Muscle of leg (tissue), 11 donors: Measurements from ENCODE around the gene RCN1. TPM values are rescaled to one million over a fixed set of nuclear protein-coding genes. Genes with fewer than 3 reads are reported as not detected.
"Not testable (repeated sequence)": the region's sequence is repeated elsewhere in the genome, so short reads cannot be mapped to it uniquely, and the experiment has no call there.

ENCODE experiments used
- DNase-seq: peaks from one replicate; pipeline ENCODE4 v3.0.0; 2013
- H3K27ac ChIP-seq: one replicate; pipeline ENCODE4 v1.5.1; 2013; ENCODE audit warnings: mild to moderate bottlenecking, low read length, control low read depth
- H3K27me3 ChIP-seq: one replicate; pipeline ENCODE4 v1.6.1; 2013; ENCODE audit warnings: low read length; ENCODE audit not compliant: control insufficient read depth, insufficient read depth
- H3K36me3 ChIP-seq: one replicate; pipeline ENCODE4 v1.6.1; 2013; ENCODE audit warnings: low read length; ENCODE audit not compliant: control insufficient read depth, insufficient read depth
- H3K4me1 ChIP-seq: one replicate; pipeline ENCODE4 v1.6.1; 2013; ENCODE audit warnings: low read length; ENCODE audit not compliant: control insufficient read depth, insufficient read depth
- H3K4me3 ChIP-seq: one replicate; pipeline ENCODE4 v1.5.1; 2013; ENCODE audit warnings: low read length, control low read depth
- H3K9me3 ChIP-seq: replicated peaks from 2 replicates; pipeline ENCODE4 v1.6.1; 2013; ENCODE audit warnings: low read depth, low read length; ENCODE audit not compliant: control insufficient read depth
- WGBS: methylation state at CpG from one replicate; pipeline ENCODE4 v1.1.5; 2013; ENCODE audit warnings: missing lambda C conversion rate; ENCODE audit not compliant: insufficient coverage; 5-methylcytosine and 5-hydroxymethylcytosine counted together
- polyA plus RNA-seq, 8 donors: library from polyadenylated mRNA; unstranded; fragments of 120-200 nt; gene quantifications; one replicate each; pipeline versions ENCODE4 v1.2.1 to v1.2.3, GENCODE V29; 2013; ENCODE audit warnings: inconsistent platforms in 1 of 8, low replicate concordance in 1 of 8; ENCODE audit not compliant: insufficient read length in 8 of 8, insufficient read depth in 1 of 8
- total RNA-seq: library from RNA; stranded (reverse); fragments of 120-200 nt; gene quantifications from one replicate; pipeline ENCODE4 v1.2.4, GENCODE V29; 2013

RCN1 gene
- total and polyA plus RNA-seq, 9 donors: 104 to 202 (median 145) TPM

- peaks cover 19% of the 10 kb centered on the region for H3K36me3 ChIP-seq
- H3K9me3 ChIP-seq: no peaks in the 10 kb centered on the region
- H3K27ac ChIP-seq: no peak overlapping the region
- no peak for DNase-seq
- H3K27me3 ChIP-seq: no peaks in the 10 kb centered on the region
- no peaks in the 10 kb centered on the region for H3K4me1 ChIP-seq
- no peak overlapping the region for H3K4me3 ChIP-seq
These were observed 17.7 kb downstream of the RCN1 start for GRCh38 chr11:32108576-32108975.

GRCh38 chr11:32109138-32109537 lies 18.3 kb downstream of the RCN1 start:
- no peaks in the 10 kb centered on the region for H3K4me1 ChIP-seq
- no peak overlapping the region for H3K27ac ChIP-seq
- H3K27me3 ChIP-seq: no peaks in the 10 kb centered on the region
- H3K9me3 ChIP-seq: no peaks in the 10 kb centered on the region
- 71% methylated on average over 1 of the region's 4 CpGs for WGBS
- H3K36me3 ChIP-seq: peaks cover 14% of the 10 kb centered on the region
- H3K4me3 ChIP-seq: no peak overlapping the region
- DNase-seq: no peak

- H3K27ac ChIP-seq: no peak overlapping the region
- H3K36me3 ChIP-seq: peaks cover 13% of the 10 kb centered on the region
- no peaks in the 10 kb centered on the region for H3K4me1 ChIP-seq
- H3K4me3 ChIP-seq: no peak overlapping the region
- WGBS: 100% methylated on average over 2 of the region's 6 CpGs
- no peaks in the 10 kb centered on the region for H3K27me3 ChIP-seq
- DNase-seq: no peak
- no peaks in the 10 kb centered on the region for H3K9me3 ChIP-seq
These were observed 18.7 kb downstream of the RCN1 start for GRCh38 chr11:32109592-32109991.

- WGBS: 50% methylated on average over 1 of the region's 3 CpGs
These were observed 19.9 kb downstream of the RCN1 start for GRCh38 chr11:32110795-32111194.

DNA sequence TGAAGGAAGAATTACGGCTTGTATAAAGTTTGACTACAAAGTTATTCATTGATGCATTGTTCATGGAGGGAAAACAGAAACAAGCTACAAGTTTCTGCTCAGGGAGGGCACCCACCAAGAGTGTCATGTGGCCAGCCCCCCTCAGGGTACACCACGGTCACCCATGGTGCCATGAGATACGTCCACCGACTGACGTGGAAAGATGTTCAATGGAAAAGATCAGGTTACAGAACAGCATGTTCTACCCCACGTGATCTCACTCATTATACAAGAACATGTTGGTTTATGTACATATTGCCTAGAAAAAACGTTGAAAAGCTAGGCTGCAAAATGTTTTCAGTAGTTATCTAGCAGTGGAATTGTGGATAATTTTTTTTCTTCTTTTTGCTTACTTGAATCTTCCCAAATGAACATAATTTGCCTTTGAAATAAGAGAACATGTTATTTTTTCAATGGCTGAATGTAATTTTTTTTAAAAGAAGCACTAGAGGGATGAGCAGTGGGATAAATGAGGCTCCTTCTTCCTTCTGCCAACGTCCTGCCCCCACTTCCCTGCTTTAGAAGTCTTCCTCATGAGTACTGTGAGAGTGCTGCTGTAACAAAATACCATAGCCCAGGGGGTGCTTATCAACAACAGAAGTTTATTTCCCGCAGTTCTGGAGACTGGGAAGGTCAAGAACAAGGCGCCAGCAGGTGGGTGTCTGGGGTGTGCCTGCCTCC lies 22.5 kb downstream of the RCN1 start:
- Histone ChIP-seq H3K27me3 (no peaks in the 10 kb centered on the region), H3K4me1 (no peaks in the 10 kb centered on the region), H3K9me3 (no peaks in the 10 kb centered on the region), H3K4me3 (no peak overlapping the region), H3K27ac (no peak overlapping the region), H3K36me3 (no peaks in the 10 kb centered on the region)
- no peak for DNase-seq
- WGBS: 27% methylated on average over 3 of the region's 10 CpGs

More at GRCh38 chr11:32110795-32111194, 19.9 kb downstream of the RCN1 start:
- Histone ChIP-seq H3K9me3 (no peaks in the 10 kb centered on the region), H3K4me1 (no peaks in the 10 kb centered on the region), H3K36me3 (peaks cover 7% of the 10 kb centered on the region), H3K27me3 (no peaks in the 10 kb centered on the region), H3K27ac (no peak overlapping the region), H3K4me3 (no peak overlapping the region)
- DNase-seq: no peak

- no peaks in the 10 kb centered on the region for H3K9me3 ChIP-seq
- WGBS: no CpG with 5 or more reads among the region's 2 CpGs
These were observed 23.0 kb downstream of the RCN1 start for GRCh38 chr11:32113920-32114203.

DNA sequence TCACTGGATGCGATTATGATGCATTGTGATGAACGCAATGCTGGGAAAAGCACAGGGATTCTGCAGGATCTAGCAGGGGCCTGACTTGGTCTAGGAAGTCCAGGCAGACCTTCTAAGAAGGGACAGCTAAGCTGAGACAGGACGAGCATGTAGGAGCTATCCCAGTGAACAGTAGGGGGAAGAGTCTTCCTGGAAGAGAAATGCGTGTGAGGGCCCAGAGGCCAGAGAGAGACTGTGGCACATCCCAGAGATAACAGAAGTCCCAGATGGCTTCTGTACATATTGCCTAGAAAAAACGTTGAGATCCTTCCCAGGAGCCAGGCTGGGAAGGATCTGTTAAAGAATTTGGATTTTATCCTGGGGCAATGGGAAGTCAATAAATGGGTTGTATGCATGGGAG lies 24.6 kb downstream of the RCN1 start:
- Histone ChIP-seq H3K9me3 (no peaks in the 10 kb centered on the region), H3K27me3 (no peaks in the 10 kb centered on the region), H3K4me3 (no peak overlapping the region), H3K4me1 (no peaks in the 10 kb centered on the region), H3K27ac (no peak overlapping the region), H3K36me3 (no peaks in the 10 kb centered on the region)
- no peak for DNase-seq
- WGBS: 57% methylated on average over 5 of the region's 5 CpGs

More at GRCh38 chr11:32113920-32114203, 23.0 kb downstream of the RCN1 start:
- no peak for DNase-seq
- Histone ChIP-seq H3K27me3 (no peaks in the 10 kb centered on the region), H3K36me3 (no peaks in the 10 kb centered on the region), H3K27ac (no peak overlapping the region), H3K4me1 (no peaks in the 10 kb centered on the region), H3K4me3 (no peak overlapping the region)

DNA sequence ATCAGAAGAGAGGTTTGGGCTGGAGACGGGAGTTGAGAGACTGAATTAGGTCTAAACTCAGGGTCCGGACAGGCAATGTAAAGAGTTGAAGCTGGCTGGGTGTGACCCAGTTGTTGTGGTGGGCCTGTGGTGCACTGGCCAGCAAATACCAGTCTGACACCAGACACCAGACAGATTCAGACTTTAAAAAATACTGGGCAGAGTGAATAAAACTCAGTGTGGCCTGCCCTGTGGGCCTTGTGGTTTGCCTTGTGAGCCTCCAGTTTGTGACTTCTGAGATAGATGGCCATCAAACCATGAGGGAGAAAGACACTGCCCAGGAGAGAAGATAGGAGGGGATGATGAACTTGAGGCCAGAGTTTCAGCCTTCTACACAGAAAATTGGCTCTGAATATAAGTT lies 25.8 kb downstream of the RCN1 start:
- Histone ChIP-seq H3K9me3 (no peaks in the 10 kb centered on the region), H3K36me3 (no peaks in the 10 kb centered on the region), H3K4me1 (no peaks in the 10 kb centered on the region), H3K27me3 (peaks cover 3% of the 10 kb centered on the region), H3K4me3 (no peak overlapping the region), H3K27ac (no peak overlapping the region)
- 60% methylated on average over 1 of the region's 2 CpGs for WGBS
- DNase-seq: no peak

- Histone ChIP-seq H3K27ac (no peak overlapping the region), H3K4me3 (no peak overlapping the region), H3K36me3 (no peaks in the 10 kb centered on the region), H3K4me1 (no peaks in the 10 kb centered on the region), H3K27me3 (peaks cover 3% of the 10 kb centered on the region), H3K9me3 (no peaks in the 10 kb centered on the region)
- 95% methylated on average over 2 of the region's 7 CpGs for WGBS
- no peak for DNase-seq
These were observed 27.4 kb downstream of the RCN1 start for GRCh38 chr11:32118025-32118974.

GRCh38 chr11:32119139-32119538 lies 28.3 kb downstream of the RCN1 start:
- not testable (repeated sequence) for H3K36me3 ChIP-seq, H3K4me3 ChIP-seq, H3K27ac ChIP-seq, H3K4me1 ChIP-seq, H3K27me3 ChIP-seq, DNase-seq, H3K9me3 ChIP-seq
- WGBS: no CpG with 5 or more reads among the region's 5 CpGs
